GM10248 (cell line): ENCODE results near the gene HDAC5.

ENCODE experiments used
- CTCF ChIA-PET: fragments of 300-600 bp; sonication (Branson Sonifier 250); formaldehyde crosslinking; extraction: SDS; loops from one replicate; lab custom pipeline; 2021; ENCODE audit warnings: antibody characterized with exemption; lab: Yijun Ruan, JAX
- POLR2A ChIA-PET: fragments of 350-650 bp; sonication (Branson Sonifier 250); formaldehyde crosslinking; extraction: SDS; loops from one replicate; lab custom pipeline; 2020; ENCODE audit warnings: antibody characterized with exemption; lab: Yijun Ruan, JAX
- DNase-seq: peaks from one replicate; pipeline ENCODE4 v3.0.0; 2012; ENCODE audit errors: extremely low spot score
- TF ChIP-seq, protein P1 (sequence below): IDR thresholded peaks from 2 replicates; pipeline ENCODE4 v1.5.1; 2012; ENCODE audit warnings: mild to moderate bottlenecking, low read depth; ENCODE audit errors: extremely low read depth, missing control alignments, control extremely low read depth

The HDAC5 gene

DNA sequence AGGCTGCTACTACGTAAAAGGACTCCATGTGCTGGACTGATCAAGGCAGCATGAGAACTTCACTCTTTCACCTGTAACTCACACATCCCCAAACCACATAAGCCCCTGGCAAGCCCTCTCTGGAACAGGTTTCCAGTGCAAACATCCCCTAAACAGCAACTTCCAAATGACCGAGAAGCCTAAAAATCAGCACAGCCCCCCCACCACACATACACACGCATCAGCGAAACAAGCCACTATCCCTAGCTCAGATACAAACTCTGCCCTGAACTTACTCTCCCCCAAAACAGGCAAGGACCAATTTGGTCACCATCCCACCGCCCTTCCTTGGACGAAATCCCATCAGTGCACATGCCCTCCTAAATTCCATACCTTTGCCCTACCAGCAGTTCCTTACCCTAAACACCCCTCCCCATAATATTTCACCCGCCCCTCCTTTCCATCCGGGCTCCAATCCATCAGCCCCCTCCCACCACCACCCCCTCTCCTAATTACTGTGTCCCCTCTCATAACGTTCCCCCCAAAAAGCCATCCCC lies 57.7 kb downstream of the HDAC5 start:
- POLR2A ChIA-PET, result no interaction called here
- no peak for DNase-seq
- CTCF ChIA-PET, result interaction anchor here (1.1 to 2.1 kb wide), 3 partner anchors 8 to 58 kb away, joined by 3 to 5 read pairs (median 4); partner anchors contain the start of gene HDAC5
- TF ChIP-seq, protein P1, sequence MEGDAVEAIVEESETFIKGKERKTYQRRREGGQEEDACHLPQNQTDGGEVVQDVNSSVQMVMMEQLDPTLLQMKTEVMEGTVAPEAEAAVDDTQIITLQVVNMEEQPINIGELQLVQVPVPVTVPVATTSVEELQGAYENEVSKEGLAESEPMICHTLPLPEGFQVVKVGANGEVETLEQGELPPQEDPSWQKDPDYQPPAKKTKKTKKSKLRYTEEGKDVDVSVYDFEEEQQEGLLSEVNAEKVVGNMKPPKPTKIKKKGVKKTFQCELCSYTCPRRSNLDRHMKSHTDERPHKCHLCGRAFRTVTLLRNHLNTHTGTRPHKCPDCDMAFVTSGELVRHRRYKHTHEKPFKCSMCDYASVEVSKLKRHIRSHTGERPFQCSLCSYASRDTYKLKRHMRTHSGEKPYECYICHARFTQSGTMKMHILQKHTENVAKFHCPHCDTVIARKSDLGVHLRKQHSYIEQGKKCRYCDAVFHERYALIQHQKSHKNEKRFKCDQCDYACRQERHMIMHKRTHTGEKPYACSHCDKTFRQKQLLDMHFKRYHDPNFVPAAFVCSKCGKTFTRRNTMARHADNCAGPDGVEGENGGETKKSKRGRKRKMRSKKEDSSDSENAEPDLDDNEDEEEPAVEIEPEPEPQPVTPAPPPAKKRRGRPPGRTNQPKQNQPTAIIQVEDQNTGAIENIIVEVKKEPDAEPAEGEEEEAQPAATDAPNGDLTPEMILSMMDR, result no peak

DNA sequence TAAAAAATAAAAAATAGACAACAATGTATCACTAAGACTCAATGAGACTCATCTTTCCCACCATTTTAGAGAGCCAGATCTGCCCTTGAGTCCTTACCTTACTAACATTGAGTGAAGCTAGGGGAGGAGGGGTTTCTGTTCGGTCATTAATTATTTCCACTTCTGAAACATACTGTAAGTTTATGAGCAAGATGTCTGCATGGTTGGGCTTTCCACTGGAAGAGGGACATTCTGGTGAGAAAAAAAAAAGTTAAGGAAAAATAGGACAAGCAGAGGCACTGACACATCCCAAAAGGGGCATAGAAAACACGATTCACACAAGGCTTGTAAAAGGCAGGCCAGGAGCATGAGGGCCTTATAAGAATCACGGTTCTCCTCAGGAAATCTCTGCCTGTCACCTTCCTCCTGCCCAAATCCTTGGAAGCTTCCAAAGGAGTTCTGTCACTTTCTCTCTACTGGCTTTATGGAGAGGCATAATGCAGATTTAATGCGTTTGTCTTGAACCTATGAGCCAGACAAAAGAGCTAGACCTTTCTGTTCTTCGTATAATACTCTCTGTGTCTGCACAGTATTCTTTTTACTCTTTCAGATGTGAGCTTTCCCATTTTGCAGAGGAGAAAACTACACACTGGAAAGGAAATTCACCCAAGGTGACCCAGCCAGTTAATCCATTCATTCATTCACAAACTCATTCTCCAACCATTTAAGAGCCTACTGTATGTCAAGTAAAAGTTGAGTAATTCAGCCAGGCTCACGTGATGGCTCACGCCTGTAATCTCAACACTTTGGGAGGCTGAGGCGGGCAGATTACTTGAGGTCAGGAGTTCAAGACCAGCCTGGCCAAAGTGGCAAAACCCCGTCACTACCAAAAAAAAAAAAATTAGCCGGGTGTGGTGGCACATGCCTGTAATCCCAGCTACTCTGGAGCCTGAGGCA lies 59.5 kb downstream of the HDAC5 start:
- ChIA-PET POLR2A (interaction anchor here (0.7 kb wide), 1 partner anchor 37 kb away, joined by 8 read pairs; no protein-coding TSS in a partner anchor), CTCF (interaction anchor here (1.3 kb wide), 1 partner anchor 23 kb away, joined by 4 read pairs; no protein-coding TSS in a partner anchor)
- TF ChIP-seq, protein P1, result no peak
- no peak for DNase-seq

DNA sequence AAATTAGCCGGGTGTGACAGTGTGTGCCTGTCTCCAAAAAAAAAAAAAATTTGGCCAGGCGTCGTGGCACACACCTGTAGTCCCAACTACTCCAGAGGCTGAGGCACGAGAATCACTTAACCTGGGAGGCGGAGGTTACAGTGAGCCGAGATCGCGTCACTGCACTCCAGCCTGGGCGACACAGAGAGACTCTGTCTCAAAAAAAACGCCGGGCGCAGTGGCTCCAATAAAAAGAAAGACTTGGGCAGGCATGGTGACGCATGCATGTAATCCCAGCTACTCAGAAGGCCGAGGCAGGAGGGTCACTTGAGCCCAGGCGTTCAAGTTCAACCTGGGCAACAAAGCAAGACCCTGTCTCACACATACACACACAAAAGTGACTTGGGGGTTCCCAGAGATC lies 60.6 kb downstream of the HDAC5 start:
- CTCF ChIA-PET, result interaction anchor here (1.3 kb wide), 1 partner anchor 22 kb away, joined by 4 read pairs; no protein-coding TSS in a partner anchor

DNA sequence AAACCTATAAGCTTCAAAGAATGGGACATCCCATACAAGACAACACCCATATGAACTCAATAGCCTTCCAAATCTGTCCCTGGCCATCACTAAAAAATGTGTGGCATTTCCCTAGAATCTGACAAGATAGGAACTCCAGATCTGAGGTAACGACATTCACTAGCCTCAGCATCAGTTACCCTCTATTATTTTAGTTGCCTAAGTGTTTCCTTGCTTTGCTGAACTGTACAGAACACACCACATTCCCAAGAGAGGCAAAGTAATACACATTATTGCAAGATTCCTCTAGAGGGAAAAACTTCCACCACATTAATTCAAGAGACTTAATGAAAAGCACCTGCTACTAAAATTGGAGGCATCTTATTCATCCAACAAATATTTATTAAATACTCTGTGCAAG lies 62.0 kb downstream of the HDAC5 start:
- ChIA-PET POLR2A (no interaction called here), CTCF (interaction anchor here (1.0 to 1.5 kb wide), 2 partner anchors 13 to 19 kb away, joined by 3 read pairs; no protein-coding TSS in a partner anchor)
- TF ChIP-seq, protein P1, result no peak
- DNase-seq, result no peak

More for the DNA sequence above, 60.6 kb downstream of the HDAC5 start:
- POLR2A ChIA-PET, result no interaction called here
- TF ChIP-seq, protein P1, result no peak
- no peak for DNase-seq

DNA sequence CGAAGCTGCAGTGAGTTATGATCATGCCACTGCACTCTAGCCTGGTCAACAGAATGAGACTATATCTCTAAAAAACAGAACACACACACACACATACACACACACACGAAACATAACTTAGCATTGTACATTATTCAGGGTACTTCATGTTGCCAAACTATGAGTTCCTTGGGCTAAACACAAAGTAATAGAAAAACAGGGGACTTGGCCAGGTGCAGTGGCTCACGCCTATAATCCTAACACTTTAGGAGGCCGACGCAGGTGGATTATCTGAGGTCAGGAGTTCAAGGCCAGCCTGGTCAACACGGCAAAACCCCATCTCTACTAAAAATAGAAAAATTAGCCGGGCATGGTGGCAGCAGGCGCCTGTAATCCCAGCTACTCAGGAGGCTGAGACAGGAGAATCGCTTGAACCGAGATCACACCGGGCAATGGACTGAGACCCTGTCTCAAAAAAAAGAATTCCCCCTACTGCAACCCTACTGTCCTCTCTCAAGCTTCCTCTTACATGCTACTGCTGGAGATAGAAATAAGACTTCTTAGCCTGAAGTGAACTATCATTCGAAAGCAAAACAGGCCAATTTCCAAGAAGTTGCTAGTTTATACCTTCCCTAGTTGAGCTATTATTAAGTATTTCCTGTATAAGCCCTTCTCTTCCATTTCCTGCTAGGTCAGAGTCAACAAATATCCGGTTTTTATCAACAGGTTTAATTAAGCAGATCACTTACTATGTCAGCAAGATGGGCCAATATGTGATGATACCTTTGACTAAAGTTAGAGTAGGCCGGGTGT lies 64.1 kb downstream of the HDAC5 start:
- TF ChIP-seq, protein P1, result no peak
- CTCF ChIA-PET, result interaction anchor here (1.1 to 1.4 kb wide), 4 partner anchors 12 to 57 kb away, joined by 3 read pairs; no protein-coding TSS in a partner anchor
- POLR2A ChIA-PET, result no interaction called here

More for the DNA sequence above, 64.1 kb downstream of the HDAC5 start:
- DNase-seq, result no peak
